ENCODE results near the gene FADS3.

The FADS3 gene

GRCh38 chr11:61911701-61912529, 20.6 kb upstream of the FADS3 start:
- DNase-seq (ENCODE audit: insufficient read length) (peak; percentile 10), FAIRE-seq (no peak)
- TF ChIP-seq POLR2A (IDR thresholded peaks at IDR 0.05; ENCODE audit: low read depth, low read length): no peak
- no peak for TF ChIP-seq POLR2AphosphoS5 (IDR thresholded peaks at IDR 0.05; ENCODE audit: low read depth, low read length)
- no peak for TF ChIP-seq TAF1 (IDR thresholded peaks at IDR 0.05; ENCODE audit: borderline replicate concordance, low read depth, low read length)

GRCh38 chr11:61911128-61911700, 19.9 kb upstream of the FADS3 start:
- no peak for TF ChIP-seq POLR2AphosphoS5 (IDR thresholded peaks at IDR 0.05; ENCODE audit: low read depth, low read length)
- TF ChIP-seq POLR2A (IDR thresholded peaks at IDR 0.05; ENCODE audit: low read depth, low read length): no peak
- TF ChIP-seq TAF1 (IDR thresholded peaks at IDR 0.05; ENCODE audit: borderline replicate concordance, low read depth, low read length): no peak
- no peak for FAIRE-seq
- peak; percentile 6 for DNase-seq (ENCODE audit: insufficient read length)

GRCh38 chr11:61910187-61911127, 19.1 kb upstream of the FADS3 start:
- no peak for TF ChIP-seq TAF1 (IDR thresholded peaks at IDR 0.05; ENCODE audit: borderline replicate concordance, low read depth, low read length)
- no peak for TF ChIP-seq POLR2A (IDR thresholded peaks at IDR 0.05; ENCODE audit: low read depth, low read length)
- no peak for TF ChIP-seq POLR2AphosphoS5 (IDR thresholded peaks at IDR 0.05; ENCODE audit: low read depth, low read length)
- FAIRE-seq: no peak

DNA sequence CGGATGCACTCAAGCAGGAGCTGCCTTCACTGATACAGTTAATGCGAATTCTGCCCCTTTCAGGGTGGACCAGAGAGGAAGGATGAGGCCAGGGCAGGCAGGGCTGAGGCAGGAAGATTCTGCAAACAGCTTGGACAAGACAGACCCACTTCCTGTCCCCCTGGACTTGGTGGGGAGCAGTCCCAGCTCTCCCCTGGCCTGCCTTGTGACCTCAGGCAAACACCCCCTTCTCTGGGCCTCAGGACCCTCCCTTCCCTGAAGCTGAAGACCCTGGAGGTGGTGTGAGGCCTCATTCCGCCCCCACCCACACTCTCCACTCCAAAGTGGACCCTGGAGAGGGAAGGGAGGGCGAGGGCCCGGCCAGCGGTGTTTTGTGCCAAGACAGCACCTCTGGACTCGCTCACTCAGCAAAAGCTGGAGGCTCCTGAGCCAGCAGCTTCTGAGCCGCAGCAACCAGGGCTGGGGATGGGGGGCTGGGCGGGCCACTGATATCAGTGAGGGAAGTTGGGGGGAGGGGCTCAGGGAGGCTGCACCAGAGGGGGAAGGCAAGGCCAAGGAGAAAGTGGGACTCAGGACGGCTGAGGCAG, 17.5 kb upstream of the FADS3 start:
- FAIRE-seq (no peak), DNase-seq (ENCODE audit: insufficient read length) (no peak)
- TF ChIP-seq POLR2AphosphoS5 (IDR thresholded peaks at IDR 0.05; ENCODE audit: low read depth, low read length) (no peak), TAF1 (IDR thresholded peaks at IDR 0.05; ENCODE audit: borderline replicate concordance, low read depth, low read length) (no peak), POLR2A (IDR thresholded peaks at IDR 0.05; ENCODE audit: low read depth, low read length) (no peak)

More at GRCh38 chr11:61910187-61911127, 19.1 kb upstream of the FADS3 start:
- no peak for DNase-seq (ENCODE audit: insufficient read length)

DNA sequence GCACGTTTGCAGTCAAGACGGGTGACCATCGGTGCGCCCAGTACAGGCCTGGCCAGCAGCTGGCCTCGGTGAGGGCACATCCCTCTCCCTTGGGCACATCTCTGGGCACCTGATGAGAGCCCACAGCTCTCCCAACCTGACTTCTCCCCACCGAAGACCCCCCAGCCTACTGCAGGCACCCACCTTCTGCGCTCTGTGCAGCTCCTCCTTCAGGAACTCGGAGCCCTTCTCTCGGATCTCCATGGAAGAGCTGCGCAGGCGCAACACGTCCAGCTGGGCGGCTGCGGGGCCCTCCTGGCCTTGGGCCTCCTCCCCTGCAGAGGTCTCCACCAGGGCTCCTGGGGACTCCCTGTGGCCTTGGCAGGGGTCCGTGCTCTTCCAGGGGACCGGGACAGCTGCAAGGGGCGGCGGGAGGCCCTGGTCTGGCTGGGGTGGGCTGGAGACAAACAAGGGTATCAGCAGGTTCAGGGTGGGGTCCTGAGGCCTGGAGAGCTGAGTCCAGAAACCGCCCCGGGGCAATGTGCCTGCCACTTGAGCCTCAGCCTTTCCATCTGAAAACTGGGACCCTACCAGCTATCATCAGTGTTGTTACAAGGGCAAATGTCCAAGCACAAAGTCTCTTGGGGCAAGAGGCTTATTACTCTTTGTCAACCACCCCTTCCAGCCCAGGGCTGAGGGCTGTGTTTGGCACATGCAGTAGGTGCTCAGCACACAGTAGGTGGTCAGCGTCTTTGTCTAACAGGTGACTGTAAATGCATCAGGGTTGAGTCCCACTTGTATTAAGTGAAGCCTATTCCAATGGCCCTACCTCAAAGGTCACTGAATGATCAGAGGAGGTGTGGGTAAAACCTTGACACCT, 16.8 kb upstream of the FADS3 start:
- FAIRE-seq (no peak), DNase-seq (ENCODE audit: insufficient read length) (no peak)
- TF ChIP-seq POLR2A (IDR thresholded peaks at IDR 0.05; ENCODE audit: low read depth, low read length): no peak
- TF ChIP-seq POLR2AphosphoS5 (IDR thresholded peaks at IDR 0.05; ENCODE audit: low read depth, low read length): no peak
- TF ChIP-seq TAF1 (IDR thresholded peaks at IDR 0.05; ENCODE audit: borderline replicate concordance, low read depth, low read length): no peak

DNA sequence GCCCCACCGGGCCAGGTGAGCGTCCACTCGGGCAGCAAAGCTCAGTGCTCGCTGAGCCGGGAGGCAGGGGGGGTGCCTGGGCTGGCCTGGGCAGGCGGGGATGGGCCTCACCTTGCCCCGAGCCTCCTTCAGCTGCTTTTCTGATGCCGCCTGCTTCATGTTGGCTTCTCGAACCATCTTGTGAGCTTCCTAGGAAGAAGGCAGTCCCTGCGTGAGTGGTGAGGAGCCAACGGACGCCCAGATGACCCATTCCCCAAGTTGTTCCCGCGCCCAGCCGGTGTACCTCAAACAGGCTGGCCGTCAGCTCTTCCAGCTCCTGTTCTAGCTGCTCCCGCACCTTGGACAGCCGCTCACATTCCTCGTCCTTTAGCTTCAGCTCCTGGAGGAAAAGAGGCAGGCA, 15.9 kb upstream of the FADS3 start:
- FAIRE-seq (no peak), DNase-seq (ENCODE audit: insufficient read length) (no peak)
- TF ChIP-seq POLR2A (IDR thresholded peaks at IDR 0.05; ENCODE audit: low read depth, low read length): no peak
- no peak for TF ChIP-seq TAF1 (IDR thresholded peaks at IDR 0.05; ENCODE audit: borderline replicate concordance, low read depth, low read length)
- no peak for TF ChIP-seq POLR2AphosphoS5 (IDR thresholded peaks at IDR 0.05; ENCODE audit: low read depth, low read length)

DNA sequence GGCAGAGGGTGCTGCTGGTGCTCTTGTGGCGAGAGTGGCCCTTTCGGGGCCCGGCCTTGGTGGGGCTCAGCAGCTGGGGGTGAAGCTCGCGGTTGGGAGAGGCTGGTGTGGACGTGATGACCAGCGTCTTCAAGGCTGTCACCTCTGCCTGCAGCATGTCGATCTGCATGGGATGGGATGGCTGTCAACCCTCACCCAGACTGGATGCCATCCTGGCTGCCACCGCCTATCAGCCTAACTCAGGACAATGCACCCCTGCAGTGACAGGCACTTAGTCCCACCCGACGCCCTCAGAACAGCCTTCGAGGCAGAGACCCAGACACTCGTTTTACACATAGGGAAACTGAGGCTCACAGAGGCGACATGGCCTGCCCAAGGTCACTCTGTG, 15.2 kb upstream of the FADS3 start:
- TF ChIP-seq POLR2A (IDR thresholded peaks at IDR 0.05; ENCODE audit: low read depth, low read length) (no peak), TAF1 (IDR thresholded peaks at IDR 0.05; ENCODE audit: borderline replicate concordance, low read depth, low read length) (no peak), POLR2AphosphoS5 (IDR thresholded peaks at IDR 0.05; ENCODE audit: low read depth, low read length) (no peak)
- DNase-seq (ENCODE audit: insufficient read length): no peak
- no peak for FAIRE-seq

DNA sequence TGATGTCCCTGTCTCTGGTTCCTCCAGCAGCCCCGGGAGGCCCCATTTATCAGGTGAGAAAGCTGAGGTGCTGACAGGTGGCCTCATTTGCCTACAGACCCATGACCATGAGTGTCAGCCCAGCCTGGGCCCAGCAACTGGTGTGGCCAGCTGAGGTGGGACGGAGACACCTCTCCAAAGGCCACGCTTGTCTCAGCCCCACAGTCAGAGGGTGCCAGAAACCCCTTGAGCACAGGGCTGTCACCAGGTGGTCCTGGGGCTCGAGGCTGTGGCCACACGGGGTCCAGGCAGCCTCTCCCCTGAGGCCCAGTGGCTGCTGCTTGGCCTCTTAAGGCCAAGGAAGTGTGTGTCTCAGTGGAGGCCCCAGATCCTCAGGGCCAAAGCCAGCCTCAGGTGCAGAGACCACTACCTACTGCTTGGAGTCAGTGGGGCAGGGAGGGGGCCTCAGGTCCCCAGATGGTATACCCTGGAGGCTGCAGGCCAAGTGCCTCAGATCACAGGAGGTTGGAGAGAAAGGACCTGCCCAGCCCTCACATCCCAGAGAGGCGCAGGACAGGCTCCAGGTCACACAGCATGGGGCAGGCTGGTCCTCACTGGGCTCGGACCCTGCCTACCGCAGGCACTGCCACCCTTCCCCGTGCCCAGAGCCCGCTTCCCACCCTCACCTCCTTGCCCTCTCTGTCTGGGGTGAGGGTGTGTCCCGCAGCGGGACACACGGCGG, 14.6 kb upstream of the FADS3 start:
- TF ChIP-seq TAF1 (IDR thresholded peaks at IDR 0.05; ENCODE audit: borderline replicate concordance, low read depth, low read length): no peak
- no peak for TF ChIP-seq POLR2AphosphoS5 (IDR thresholded peaks at IDR 0.05; ENCODE audit: low read depth, low read length)
- TF ChIP-seq POLR2A (IDR thresholded peaks at IDR 0.05; ENCODE audit: low read depth, low read length): no peak
- FAIRE-seq (no peak), DNase-seq (ENCODE audit: insufficient read length) (no peak)

DNA sequence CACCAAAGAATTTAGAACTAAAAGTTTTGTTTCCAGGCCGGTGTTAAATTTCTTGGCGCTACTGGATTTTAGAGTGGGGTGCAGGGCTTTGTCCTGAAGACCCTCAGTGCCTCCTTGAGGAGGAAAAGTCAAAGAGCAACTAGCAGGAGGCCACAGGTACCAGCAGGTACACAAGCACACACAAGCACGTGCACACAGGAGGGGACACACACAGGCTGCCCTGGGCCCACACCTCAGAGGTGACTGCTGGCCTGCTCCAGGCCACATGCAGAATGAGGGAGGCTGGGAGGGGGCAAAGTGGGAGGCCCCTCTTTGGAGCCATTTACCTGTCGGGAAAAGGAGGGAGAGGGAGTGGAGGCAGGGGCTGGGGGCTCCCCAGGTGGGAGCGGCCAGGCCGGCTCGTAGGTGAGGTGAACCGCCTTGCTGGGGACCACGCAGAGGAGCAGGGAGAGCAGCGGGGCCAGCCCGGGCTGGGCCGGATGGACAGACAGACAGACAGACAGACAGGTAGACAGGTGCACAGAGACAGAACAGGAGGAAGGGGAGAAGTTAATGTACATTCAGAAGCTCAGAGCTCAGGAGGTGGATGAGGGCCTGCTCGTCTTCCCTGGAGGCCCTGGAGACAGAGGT, 13.8 kb upstream of the FADS3 start:
- no peak for FAIRE-seq
- TF ChIP-seq TAF1 (IDR thresholded peaks at IDR 0.05; ENCODE audit: borderline replicate concordance, low read depth, low read length) (no peak), POLR2A (IDR thresholded peaks at IDR 0.05; ENCODE audit: low read depth, low read length) (no peak), POLR2AphosphoS5 (IDR thresholded peaks at IDR 0.05; ENCODE audit: low read depth, low read length) (no peak)

More for the DNA sequence above, 13.8 kb upstream of the FADS3 start:
- DNase-seq (ENCODE audit: insufficient read length): no peak

Measured in GM12892 (cell line).